NB4 (cell line): ENCODE measurements around the gene SLC9A8.
A peak's percentile ranks its signal among the peaks of the same experiment; 100 is the strongest.

ENCODE experiments used
- MYC ChIP-seq: IDR thresholded peaks from 2 replicates; pipeline ENCODE4 v1.6.1; 2011; ENCODE audit warnings: low read depth, low read length
- POLR2A ChIP-seq: IDR thresholded peaks from 2 replicates; pipeline ENCODE4 v1.6.1; 2011; ENCODE audit warnings: mild to moderate bottlenecking; ENCODE audit not compliant: insufficient read length; ENCODE audit errors: extremely low read depth
- TF ChIP-seq, protein P1 (sequence below): IDR thresholded peaks from 2 replicates; pipeline ENCODE4 v1.6.1; 2011; ENCODE audit warnings: low read depth, low read length
- TF ChIP-seq, protein P2 (sequence below): IDR thresholded peaks from one replicate; pipeline ENCODE4 v1.5.1; 2012; ENCODE audit warnings: low read depth, low read length

DNA sequence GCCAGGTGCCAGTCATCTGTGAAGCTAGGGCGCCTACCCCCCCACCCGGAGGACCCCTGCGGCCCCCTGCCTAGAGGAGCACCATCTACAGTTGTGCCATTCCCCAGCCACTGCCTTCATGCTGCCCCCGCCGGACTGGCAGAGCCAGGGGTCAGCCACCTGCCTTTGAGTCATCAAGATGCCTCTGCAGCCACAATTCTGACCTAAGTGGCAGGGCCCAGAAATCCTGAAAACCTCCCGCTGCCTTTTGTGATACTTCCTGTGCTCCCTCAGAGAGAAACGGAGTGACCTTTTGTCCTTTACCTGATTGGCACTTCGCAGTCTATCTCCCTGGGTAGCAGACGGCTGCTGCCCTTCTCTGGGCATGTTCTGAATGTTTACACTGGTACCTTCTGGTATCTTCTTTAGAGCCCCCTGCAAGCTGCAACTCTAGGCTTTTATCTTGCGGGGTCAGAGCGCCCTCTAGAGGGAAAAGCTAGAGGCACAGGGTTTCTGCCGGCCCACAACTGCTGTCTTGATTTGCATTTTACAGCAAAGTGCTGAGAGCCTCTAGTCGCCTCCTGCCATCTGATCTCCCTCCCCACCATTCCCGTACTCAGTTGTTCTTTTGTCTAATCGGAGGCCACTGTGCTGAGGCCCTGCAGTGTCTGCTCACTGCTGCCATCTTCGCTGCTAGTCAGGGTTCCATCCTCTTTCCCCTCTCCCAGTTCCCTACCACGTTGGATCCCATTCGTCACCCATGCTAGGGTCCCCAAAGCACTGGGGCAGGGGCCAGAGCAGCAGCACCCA is 75.8 kb downstream of the SLC9A8 start:
- TF ChIP-seq, protein P1, sequence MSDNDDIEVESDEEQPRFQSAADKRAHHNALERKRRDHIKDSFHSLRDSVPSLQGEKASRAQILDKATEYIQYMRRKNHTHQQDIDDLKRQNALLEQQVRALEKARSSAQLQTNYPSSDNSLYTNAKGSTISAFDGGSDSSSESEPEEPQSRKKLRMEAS = no peak
- no peak for TF ChIP-seq POLR2A
- TF ChIP-seq, protein P2, sequence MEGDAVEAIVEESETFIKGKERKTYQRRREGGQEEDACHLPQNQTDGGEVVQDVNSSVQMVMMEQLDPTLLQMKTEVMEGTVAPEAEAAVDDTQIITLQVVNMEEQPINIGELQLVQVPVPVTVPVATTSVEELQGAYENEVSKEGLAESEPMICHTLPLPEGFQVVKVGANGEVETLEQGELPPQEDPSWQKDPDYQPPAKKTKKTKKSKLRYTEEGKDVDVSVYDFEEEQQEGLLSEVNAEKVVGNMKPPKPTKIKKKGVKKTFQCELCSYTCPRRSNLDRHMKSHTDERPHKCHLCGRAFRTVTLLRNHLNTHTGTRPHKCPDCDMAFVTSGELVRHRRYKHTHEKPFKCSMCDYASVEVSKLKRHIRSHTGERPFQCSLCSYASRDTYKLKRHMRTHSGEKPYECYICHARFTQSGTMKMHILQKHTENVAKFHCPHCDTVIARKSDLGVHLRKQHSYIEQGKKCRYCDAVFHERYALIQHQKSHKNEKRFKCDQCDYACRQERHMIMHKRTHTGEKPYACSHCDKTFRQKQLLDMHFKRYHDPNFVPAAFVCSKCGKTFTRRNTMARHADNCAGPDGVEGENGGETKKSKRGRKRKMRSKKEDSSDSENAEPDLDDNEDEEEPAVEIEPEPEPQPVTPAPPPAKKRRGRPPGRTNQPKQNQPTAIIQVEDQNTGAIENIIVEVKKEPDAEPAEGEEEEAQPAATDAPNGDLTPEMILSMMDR = peak; percentile 94
- TF ChIP-seq MYC = no peak
